T-helper 1 cell treated with Interleukin-12 subunit alpha and Interleukin-12 subunit beta and Interleukin-4 antibody, amounts not matched to agents 30 ng/mL and 1 ng/mL, for 36 hours (primary cell): ENCODE data around the gene ANKRD6. TPM values are rescaled to one million over a fixed set of nuclear protein-coding genes. Genes with fewer than 3 reads are reported as not detected.

Experiments
- intact Hi-C: fragments of 100-400 bp; cut with micrococcal nuclease; formaldehyde crosslinking; loops from one replicate; pipeline ENCODE4 v1.15.1; 2024
- total RNA-seq: library from RNA; stranded (reverse); gene quantifications from 2 replicates; pipeline ENCODE4 v1.2.3, GENCODE V29; 2022

The ANKRD6 gene
- total RNA-seq, 1 donor from 2014 or later = 3.8 TPM

DNA sequence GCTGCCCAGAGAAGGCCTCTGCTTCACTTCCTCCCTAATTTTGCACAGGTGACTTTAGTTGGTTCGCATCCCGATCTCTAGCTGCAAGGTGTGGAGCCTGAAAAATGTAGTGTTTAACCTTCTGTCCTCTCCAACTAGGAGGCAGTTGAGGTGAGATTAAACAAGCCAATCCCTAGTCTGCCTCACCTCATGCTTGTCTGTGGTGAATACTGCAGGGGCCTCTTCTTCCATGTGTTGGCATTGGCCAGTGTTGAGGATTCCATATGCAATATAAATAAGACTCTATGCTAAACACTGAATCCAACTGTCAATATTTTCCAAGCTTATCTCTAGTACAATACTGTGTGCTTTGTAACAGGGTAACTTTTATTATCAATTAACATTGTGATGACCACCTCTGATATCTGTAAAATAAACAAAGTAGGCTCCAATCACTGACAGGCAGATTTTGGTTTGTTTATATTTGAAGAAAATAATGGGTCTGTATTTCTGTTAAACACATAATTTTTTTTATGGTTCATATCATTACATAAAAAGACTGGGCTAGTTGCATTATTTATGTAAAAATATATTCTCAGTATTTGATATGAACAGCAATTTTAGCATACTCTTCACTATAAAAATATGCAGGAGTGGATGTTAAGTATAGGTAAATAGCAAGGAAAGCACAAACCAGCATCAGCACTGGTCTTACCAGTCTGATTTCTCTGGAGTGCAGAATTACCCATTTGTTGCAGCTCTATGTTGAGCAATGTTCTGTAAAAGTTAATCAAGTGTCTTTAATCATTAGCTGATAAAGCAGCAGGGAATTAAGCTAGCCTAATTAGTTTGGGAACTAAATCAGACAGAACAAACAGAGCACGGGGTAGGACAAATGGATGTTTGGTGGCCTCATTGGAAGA lies 74.0 kb downstream of the ANKRD6 start:
- intact Hi-C loops = no loop called here

DNA sequence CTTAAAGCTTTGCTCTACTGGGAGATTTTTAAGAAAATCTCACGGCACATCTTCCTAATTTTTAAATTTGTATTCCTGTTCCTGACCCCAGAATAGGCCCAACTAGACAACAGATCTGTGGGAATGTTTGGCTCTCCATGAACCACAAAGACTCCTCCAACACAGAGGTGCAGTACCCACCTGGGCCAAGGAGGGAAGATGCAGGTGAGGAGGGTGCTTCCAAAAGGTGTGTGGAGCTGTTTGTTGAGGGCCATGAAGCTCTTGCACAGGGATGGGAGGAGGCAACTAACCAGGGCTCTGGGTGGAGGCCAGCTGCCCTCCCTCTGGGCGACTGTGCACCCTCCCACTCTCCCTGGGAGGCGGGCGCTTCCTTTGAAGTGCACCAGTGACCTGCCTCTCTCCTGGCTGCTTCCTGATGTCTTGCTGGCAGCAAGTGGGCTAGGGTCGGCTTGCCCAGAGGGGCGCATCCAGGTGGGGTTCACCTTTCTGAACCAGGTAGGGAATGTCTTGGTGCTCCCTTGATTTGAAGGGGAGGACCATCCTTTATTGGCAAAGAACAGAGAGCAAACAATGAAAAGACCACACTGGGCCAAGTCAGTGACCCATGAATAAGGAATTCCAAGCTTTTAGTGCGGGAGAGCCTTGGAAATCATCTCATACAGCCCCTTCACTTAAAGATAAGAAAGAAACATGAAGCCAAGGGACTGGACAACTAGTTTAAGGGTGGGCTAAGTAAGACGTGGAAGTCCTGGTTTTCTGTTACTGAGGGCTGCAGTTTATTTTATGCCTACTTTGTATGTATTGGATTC lies 76.0 kb downstream of the ANKRD6 start:
- intact Hi-C loops = no loop called here

DNA sequence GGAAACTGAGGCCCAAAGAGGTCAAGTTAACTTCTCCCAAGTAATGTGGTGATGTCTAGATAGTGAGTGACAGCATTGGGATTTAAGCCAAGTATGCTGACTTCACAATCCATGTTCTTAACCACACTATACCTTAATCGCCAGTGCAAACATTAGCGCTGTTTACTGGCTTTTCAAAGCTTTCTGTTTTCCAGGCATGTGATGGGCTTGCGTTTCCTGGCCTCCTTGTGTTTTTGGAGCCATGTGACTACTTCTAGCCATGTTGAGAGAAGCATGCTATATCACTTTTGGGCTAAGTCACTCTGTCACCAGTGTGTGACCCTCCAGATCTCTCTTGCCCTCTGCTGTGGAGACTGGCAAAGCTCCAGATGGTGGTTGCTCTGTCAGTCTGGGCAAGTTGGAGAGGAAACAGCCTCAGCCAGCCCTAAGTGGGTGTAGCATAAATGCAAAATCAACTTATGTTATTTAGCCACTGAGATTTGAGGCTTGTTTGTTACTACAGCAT lies 76.9 kb downstream of the ANKRD6 start:
- intact Hi-C loops = no loop called here

DNA sequence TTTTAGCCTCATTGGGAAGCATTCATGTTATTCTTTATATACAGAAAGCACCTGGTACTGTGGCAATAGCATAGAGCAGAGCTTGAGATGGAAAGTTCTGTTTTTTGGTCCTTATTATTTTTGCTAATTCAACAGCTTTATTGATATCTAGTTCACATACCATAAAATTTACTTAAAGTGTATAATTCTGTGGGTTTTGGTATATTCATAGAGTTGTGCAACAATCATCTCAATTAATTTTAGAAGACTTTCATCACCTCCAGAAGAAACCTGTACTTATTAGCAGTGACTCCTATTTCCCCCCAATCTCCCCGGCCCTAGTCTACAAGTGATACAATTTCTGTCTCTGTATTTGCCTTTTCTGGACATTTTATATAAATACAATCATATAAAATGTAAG lies 77.4 kb downstream of the ANKRD6 start:
- intact Hi-C loops = no loop called here

DNA sequence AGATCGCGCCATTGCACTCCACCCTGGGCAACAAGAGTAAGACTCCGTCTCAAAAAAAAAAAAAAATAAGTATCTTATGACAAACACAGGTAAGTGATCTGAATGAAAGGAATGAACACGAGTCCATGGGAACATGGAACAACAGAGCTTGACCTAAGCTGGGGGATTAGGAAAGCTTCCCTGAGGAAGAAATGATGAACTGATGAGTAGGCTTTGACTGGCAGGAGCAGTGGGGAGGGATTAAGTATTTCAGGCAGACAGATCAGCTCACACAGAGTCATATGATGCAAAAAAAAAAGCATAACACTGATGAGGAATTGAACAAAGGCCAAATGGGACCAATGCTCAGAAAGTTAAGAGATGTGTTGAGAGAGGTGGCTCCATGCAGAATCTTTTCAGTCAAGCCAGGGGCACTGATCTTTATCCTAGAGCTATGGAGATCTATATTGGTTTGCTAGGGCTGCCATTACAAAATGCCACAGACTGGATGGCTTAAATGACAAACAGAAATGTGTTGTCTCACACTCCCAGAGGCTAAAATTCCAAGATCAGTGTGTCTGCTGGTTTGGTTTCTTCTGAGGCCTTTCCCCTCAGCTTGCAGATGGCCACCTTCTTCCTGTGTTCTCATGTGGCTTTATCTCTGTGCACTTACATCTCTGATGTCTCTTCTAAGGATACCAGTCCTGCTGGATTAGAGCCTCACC lies 85.6 kb downstream of the ANKRD6 start:
- intact Hi-C loops = no loop called here

DNA sequence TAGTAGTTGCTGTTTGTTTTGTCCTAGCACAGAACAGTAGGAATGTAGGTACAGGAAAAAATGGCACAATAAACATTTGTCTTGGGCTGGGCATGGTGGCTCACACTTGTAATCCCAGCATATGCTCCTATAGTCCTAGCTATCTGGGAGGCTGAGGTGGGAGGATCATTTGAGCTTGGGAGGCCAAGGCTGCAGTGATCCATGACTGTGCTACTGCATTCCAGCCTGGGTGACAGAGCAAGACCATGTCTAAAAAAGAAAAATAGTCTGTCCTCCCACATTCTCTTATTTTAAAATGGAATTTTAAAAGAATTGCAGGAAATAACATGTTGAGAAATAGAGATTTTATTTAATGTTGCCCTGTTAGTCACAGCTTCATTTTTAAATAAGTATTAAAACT lies 87.8 kb downstream of the ANKRD6 start:
- intact Hi-C loops = no loop called here

DNA sequence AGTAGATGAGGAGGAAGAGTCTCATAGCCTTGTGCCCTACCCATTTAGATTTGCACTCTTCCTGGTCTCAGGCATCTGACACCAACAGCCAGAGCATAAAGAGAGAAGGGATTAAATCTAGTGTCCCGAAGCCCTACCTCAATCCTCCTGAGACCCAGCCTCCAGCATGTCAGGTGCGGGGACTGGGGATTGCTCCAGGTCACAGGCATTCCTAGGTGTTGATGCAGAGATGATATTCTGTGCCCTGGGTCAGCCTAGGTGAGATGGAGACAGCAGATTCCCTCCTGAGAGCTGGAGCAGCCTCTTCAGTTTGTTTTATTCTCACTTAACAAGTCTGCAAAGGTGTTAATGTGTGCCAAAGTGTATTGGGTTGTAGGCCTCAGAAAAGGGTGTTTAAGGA lies 89.8 kb downstream of the ANKRD6 start:
- intact Hi-C loops = no loop called here

DNA sequence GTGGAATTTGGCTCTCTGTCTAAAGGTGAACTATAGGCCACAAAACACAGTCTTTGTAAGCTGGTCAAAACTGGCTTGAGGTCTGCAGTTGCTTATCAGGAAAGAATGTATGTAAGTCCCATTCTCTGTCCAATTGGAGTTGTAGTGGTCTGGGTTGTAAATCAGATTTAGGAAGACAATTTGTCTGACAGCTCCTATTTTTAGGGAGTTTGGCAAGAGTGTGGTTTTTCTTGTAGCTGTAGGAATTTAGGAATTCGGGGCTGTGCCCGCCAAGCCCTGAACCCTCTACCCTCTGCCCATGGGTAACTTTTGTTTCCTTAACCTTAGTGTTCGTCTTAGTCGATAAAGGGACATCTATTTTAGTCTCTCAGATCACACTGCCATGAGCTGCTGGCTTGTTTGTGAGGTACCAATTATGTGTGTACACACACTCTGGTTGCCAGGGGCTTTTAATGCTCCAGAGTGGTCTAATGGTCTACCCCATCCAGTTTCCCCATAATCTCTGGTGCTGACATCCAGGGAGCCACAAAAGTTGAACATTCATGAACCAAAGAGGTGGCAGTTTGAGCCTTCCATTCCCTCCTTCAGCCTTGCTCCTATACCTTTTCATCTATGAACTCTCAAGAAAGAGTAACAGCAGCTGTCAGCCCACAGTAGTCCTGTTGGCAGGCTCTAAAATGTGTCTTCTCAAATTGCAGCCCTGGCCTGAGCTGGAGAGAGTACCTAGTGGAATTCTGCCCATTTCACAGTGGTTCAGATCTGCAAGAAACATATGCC lies 93.0 kb downstream of the ANKRD6 start:
- intact Hi-C loops = no loop called here

DNA sequence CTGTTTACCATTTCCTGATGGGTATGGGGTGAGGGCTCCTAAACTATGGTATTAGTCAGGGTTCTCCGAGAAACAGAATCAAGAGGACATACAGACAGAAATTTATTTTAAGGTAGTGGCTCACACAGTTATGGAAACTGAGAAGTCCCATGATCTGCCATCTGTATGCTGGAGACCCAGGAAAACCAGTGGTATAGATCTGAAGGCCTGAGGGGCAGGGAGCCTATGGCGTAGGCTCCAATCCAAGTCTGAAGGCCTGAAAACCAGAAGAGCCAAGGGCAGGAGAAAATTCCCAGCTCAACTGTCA lies 93.6 kb downstream of the ANKRD6 start:
- intact Hi-C loops = no loop called here

DNA sequence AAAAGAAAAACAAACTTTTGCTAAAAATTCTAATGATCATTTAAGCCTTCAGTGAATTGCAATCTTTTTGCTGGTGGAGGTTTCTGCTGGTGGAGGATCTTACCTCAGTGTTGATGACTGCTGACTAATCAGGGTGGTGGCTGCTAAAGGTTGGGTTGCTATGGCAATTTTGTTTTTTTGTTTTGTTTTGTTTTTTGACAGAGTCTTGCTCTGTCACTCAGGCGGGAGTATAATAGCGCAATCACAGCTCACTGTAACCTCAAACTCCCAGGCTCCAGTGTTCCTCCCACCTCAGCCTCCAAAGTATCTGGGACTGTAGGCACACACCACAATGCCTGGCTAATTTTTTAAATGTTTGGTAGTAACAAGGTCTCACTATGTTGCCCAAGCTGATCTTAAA lies 94.7 kb downstream of the ANKRD6 start:
- intact Hi-C loops = no loop called here

DNA sequence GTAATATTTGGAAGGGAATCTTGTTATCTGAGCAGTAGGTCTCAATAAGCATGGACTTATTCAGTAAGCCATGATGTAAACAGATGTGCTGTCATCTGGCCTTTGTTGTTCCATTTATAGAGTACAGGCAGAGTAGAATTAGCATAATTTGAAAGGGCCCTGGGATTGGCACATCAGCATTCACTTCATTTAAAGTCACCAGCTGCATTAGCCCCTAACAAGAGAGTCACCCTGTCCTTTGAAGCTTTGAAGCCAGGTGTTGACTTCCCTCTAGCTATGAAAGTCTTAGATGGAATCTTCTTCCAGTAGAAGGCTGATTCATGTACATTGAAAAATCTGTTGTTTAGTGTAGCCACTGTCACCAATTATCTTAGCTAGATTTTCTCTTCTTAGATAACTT lies 95.9 kb downstream of the ANKRD6 start:
- intact Hi-C loops = no loop called here

DNA sequence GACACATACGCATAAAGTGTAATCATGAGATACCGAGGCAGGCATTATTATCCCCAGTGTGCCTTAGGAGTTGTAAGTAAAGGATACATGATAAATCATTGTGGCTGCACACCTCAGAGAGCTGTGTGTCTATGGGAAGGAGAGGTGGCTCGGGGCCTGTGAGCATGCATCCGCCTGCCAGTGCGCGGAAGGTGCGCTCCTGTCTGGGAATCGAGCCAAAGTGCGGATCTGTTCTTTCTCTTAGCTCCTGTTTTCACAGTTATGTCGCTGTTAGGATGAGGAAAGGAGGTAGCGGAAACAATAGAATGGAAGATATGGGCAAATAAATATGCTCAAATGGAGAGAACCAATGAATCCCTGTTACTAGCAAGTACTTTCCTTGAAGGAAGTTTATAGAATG lies 98.0 kb downstream of the ANKRD6 start:
- intact Hi-C loops = no loop called here

DNA sequence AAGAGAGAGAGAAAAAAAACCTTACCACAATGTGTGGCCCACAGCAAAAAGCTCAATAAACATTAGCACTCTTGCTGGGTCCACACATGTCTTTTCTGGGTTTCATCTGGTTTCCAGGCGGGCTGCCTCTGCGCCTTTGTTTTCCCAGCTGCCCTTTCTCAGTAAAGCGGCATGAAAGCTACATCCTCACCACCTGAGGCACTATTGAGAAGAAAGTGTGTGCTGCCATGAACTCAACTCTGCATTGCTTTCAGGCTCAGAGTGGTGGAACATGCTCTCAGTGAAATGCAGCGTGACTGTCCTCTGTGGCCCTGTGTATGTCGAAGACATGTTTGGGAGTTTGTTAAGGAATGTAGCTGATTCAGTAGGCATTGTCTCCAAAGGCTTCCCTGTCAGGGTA lies 103.3 kb downstream of the ANKRD6 start:
- intact Hi-C loops = no loop called here

DNA sequence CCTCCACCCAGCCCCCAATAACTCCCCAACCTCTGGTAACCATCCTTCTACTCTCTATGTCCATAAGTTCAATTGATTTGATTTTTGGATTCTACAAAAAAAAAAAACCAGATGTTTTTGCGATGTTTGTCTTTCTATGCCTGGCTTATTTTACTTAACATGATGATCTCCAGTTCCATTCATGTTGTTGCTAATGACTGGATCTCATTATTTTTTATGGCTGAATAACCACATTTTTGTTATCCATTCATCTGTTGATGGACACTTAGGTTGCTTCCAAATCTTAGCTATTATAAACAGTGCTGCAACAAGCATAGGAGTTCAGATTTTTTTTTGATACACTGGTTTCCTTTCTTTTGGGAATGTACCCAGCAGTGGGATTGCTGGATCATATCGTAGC lies 106.8 kb downstream of the ANKRD6 start:
- intact Hi-C loops = no loop called here

DNA sequence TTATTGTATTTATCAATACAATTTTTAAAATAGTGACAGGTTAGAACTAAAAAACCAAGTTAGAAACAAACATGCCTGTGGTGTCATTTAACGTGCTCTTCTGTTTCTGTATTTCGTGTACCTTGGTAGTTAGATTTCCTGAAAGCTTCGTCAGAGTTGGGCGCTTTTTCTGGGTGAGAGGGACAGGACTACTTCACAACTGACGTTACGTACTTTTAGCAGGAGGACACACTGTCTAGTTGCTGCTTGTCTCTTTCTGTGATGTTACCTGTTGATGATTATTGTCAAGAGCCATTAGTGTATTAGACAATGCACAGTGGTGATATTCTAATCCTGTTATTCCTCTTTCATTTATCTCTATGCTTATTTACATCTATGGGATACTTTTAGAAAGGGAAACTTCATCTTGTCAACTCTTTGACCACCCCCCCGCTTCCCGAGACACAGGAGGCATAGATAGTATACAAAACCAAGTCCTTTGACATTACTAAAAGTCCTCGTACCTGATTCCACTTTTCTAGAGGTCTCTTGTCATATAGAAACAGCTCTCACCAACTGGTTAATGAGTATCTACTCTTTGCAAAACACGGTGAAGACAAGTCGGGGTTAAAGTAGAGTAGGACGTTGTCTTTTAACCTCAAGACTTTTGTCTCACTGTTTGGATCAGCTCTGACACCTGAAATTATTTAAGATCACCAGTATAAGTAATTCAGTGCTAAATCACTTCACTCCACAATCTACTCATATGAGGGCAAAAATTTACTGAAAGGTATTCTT lies 109.3 kb downstream of the ANKRD6 start:
- intact Hi-C loops = no loop called here

DNA sequence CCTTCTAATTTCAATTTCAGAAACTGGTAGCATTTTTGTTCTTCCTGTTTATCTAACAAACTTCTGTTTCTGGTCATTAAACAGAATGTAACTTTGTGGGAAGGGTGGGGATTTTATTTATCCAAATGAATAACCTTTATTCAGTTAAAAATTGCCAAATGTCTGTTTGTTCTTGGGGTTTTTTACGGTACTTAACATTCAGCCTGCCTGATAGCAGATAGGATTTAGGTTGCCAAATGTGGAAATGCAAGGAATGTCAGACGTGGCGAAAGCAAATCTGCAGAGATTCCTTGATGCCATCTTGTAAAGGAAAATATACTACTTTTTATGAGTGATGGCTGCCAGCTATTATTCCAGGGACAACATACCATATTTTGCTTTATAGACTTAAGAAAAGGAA lies 109.9 kb downstream of the ANKRD6 start:
- intact Hi-C loops = no loop called here

DNA sequence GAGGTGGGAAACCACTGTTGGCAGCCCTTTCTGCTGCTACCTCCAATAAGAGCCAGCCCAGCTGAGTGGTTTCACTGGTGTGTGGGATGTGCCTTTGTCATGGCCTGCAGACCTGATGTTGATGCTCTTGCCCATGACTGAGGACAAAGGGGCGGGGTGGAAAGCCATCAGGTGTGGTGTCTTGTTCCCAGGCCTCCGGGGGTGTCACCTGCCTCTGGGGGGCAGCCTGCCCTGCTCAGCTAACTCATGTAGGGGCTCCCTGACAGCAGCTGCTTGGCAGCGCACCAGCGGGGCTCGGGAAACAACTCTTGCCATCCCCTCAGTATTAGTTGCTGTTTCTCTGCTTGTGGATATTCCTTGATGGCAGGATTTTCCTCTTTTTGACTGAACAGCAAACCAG lies 114.3 kb downstream of the ANKRD6 start:
- intact Hi-C loops = no loop called here

DNA sequence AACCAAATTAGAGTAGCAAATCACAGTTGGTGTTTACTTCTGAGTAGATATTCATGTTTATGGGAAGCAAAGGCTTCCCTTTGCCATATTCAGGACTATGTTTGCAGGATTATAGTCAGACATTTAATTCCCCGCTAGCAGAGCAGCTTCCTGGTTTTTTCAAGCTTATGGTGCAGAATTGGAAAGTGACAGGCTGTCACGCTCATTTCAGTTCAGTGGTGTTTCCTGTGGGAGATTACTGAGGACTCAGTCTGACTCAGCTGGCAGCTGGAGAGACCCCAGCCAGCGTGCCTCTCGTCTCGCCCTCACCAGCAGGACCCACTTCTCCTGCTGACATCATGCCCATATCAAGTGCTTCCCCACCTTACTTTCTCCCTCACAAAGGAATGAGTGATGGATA lies 120.5 kb downstream of the ANKRD6 start:
- intact Hi-C loops = no loop called here

DNA sequence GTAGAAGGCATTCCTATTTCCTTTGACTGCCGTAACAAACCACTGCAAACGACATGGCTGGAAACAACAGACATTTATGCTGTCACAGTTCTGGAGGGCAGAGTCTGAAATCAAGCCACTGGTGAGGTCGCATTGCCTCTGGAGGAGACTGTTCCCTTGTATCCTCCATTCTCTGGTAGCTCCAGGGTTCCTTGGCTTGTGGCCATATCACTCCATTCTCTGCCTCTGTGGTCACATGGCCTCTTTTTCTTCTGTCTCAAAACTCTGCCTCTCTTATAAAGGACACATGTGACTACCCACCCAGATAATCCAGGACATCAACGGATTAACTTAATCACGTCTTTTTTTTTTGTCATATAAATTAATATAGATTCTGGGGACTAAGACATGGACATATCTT lies 121.2 kb downstream of the ANKRD6 start:
- intact Hi-C loops = no loop called here

DNA sequence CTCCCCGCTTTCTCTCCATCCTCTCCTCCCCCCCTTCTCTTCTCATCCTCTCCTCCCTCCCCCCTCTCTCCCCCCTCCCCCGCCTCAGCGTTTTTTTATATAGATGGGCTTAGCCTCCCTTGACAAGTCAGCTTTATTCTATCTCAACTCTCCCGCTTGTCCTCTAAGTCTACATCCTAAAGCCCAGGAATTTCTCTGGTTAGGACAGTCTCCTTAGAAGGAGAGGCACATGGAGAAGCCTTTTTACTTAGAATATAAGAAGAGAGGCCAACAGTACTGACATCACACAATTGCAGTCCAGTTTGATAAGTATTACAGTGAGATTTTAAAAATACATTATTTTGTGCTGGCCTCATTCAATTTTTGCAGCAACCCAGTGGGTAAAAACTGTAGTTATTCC lies 122.1 kb downstream of the ANKRD6 start:
- intact Hi-C loops = no loop called here
